B cell (primary cell): ENCODE measurements around the gene UBL3. TPM values are rescaled to one million over a fixed set of nuclear protein-coding genes. Genes with fewer than 3 reads are reported as not detected.

ENCODE experiments used
- ATAC-seq: fragments of 200-7000 bp; cut with Tn5 transposase; one replicate; pipeline ENCODE4 v1.10.0; 2021; ENCODE audit warnings: low read depth, mild to moderate bottlenecking, moderate number of reproducible peaks, moderate library complexity
- CTCF ChIA-PET: fragments of 350-600 bp; sonication (Branson Sonifier 250); formaldehyde crosslinking; loops from one replicate; lab custom pipeline; 2021; ENCODE audit warnings: antibody characterized with exemption, inconsistent platforms; lab: Charles Lee
- POLR2A ChIA-PET: fragments of 350-600 bp; sonication (Branson Sonifier 250); formaldehyde crosslinking; loops from one replicate; lab custom pipeline; 2021; ENCODE audit warnings: antibody characterized with exemption; lab: Charles Lee
- DNase-seq: peaks from one replicate; pipeline ENCODE4 v3.0.0; 2013
- H2AFZ ChIP-seq: 2 replicates; pipeline ENCODE4 v1.6.1; 2012; ENCODE audit warnings: mild to moderate bottlenecking, low read depth, low read length; ENCODE audit not compliant: insufficient read depth, poor library complexity, severe bottlenecking
- H3K27ac ChIP-seq, 2 donors: 1 replicate in 1 of 2; 2 replicates in 1 of 2; pipeline ENCODE4 v1.5.1; 2012 to 2013; ENCODE audit warnings: low read length in 2 of 2, mild to moderate bottlenecking in 2 of 2, moderate library complexity in 1 of 2
- H3K27me3 ChIP-seq, 4 experiments: fragments of 200-600 bp in 1 of 4; sonication (generic) in 1 of 4; replicated peaks in 1 of 4; 1 replicate in 2 of 4; 2 replicates in 2 of 4; pipeline versions ENCODE4 v1.6.1 to v1.7.0; 2013 to 2016; ENCODE audit warnings: low read length in 3 of 4, mild to moderate bottlenecking in 2 of 4, mixed read lengths in 1 of 4, moderate library complexity in 1 of 4; ENCODE audit not compliant: insufficient read depth in 4 of 4, control insufficient read depth in 3 of 4; ENCODE audit errors: control extremely low read depth in 1 of 4
- H3K36me3 ChIP-seq, 2 experiments: replicated peaks in 1 of 2; 1 replicate in 1 of 2; 2 replicates in 1 of 2; pipeline versions ENCODE4 v1.6.1 to v1.7.1; 2013; ENCODE audit warnings: low read length in 1 of 2; ENCODE audit not compliant: insufficient read depth in 2 of 2, control insufficient read depth in 1 of 2; ENCODE audit errors: control extremely low read depth in 1 of 2, extremely low read depth in 1 of 2
- H3K4me1 ChIP-seq, 2 donors: fragments of 200-600 bp in 1 of 2; sonication (generic) in 1 of 2; 1 replicate in 1 of 2; 2 replicates in 1 of 2; pipeline versions ENCODE4 v1.5.1 to v1.6.1; 2013 to 2017; ENCODE audit warnings: low read length in 2 of 2; ENCODE audit not compliant: control insufficient read depth in 2 of 2, insufficient read depth in 2 of 2
- H3K4me2 ChIP-seq: replicated peaks from 2 replicates; pipeline ENCODE3; 2012; ENCODE audit warnings: mild to moderate bottlenecking, low read depth, low read length; ENCODE audit not compliant: poor library complexity, severe bottlenecking
- H3K4me3 ChIP-seq, 5 experiments: fragments of 200-600 bp in 1 of 5; sonication (generic) in 1 of 5; 1 replicate in 3 of 5; 2 replicates in 2 of 5; pipeline versions ENCODE4 v1.5.1 to v1.7.0; 2011 to 2016; ENCODE audit warnings: low read length in 4 of 5, mild to moderate bottlenecking in 4 of 5, low read depth in 2 of 5, control low read depth in 1 of 5, moderate library complexity in 1 of 5; ENCODE audit not compliant: insufficient read depth in 1 of 5; ENCODE audit errors: control extremely low read depth in 1 of 5, extremely low read depth in 1 of 5
- H3K79me2 ChIP-seq: fragments of 200-600 bp; sonication (generic); one replicate; pipeline ENCODE4 v1.6.0; 2016; ENCODE audit warnings: low read length; ENCODE audit not compliant: control insufficient read depth, insufficient read depth
- H3K9ac ChIP-seq: fragments of 200-600 bp; sonication (generic); 2 replicates; pipeline ENCODE4 v1.6.1; 2017; ENCODE audit warnings: mild to moderate bottlenecking, low read length, moderate library complexity
- H3K9me3 ChIP-seq, 3 donors: one replicate each; pipeline versions ENCODE4 v1.6.1 to v1.7.1; 2013; ENCODE audit warnings: low read length in 2 of 3; ENCODE audit not compliant: control insufficient read depth in 2 of 3, insufficient read depth in 1 of 3; ENCODE audit errors: control extremely low read depth in 1 of 3
- H4K20me1 ChIP-seq: 2 replicates; pipeline ENCODE4 v1.6.0; 2012; ENCODE audit warnings: mild to moderate bottlenecking, low read length; ENCODE audit not compliant: insufficient read depth, control insufficient read depth, poor library complexity, severe bottlenecking
- H3K27ac Mint-ChIP-seq: one replicate; pipeline ENCODE4 v1.8.0; 2021; ENCODE audit warnings: mixed read lengths
- H3K27me3 Mint-ChIP-seq: one replicate; pipeline ENCODE4 v1.8.0; 2021; ENCODE audit warnings: mixed read lengths
- H3K4me1 Mint-ChIP-seq: one replicate; pipeline ENCODE4 v1.8.0; 2021; ENCODE audit warnings: mixed read lengths
- H3K4me3 Mint-ChIP-seq: one replicate; pipeline ENCODE4 v1.8.0; 2021; ENCODE audit warnings: mixed read lengths
- H3K9me3 Mint-ChIP-seq: one replicate; pipeline ENCODE4 v1.8.0; 2022; ENCODE audit warnings: mixed read lengths; ENCODE audit not compliant: insufficient read depth
- EZH2 ChIP-seq: IDR thresholded peaks from 2 replicates; pipeline ENCODE4 v1.6.1; 2012; ENCODE audit warnings: borderline replicate concordance, low read depth, mild to moderate bottlenecking, moderate library complexity, low read length; ENCODE audit not compliant: insufficient read depth, poor library complexity, severe bottlenecking
- WGBS: methylation state at CpG from one replicate; pipeline ENCODE4 v1.1.5; 2013; ENCODE audit warnings: missing lambda C conversion rate; ENCODE audit not compliant: insufficient coverage; 5-methylcytosine and 5-hydroxymethylcytosine counted together
- intact Hi-C: fragments of 100-400 bp; cut with micrococcal nuclease; formaldehyde crosslinking; loops from one replicate; pipeline ENCODE4 v1.10.0; 2022
- polyA plus RNA-seq: library from polyadenylated mRNA; depleted of rRNA; stranded (reverse); fragments of >200 nt; gene quantifications from 2 replicates; pipeline ENCODE4 v1.2.3, GENCODE V29; 2012
- total RNA-seq, 2 donors: library from RNA; stranded (reverse); fragments of 120-200 nt in 1 of 2; gene quantifications; 1 replicate in 1 of 2; 2 replicates in 1 of 2; pipeline versions ENCODE4 v1.2.3 to v1.2.4, GENCODE V29; 2013 to 2022
- TF ChIP-seq, protein P1 (sequence below): fragments of 200-600 bp; IDR thresholded peaks from one replicate; pipeline ENCODE4 v1.8.0; 2022; ENCODE audit warnings: antibody characterized with exemption, mild to moderate bottlenecking

UBL3 gene
- total and polyA plus RNA-seq, 2 donors (not counting 1 experiment from before 2014, with no cell fraction given), result 7.3 to 27.9 TPM

DNA sequence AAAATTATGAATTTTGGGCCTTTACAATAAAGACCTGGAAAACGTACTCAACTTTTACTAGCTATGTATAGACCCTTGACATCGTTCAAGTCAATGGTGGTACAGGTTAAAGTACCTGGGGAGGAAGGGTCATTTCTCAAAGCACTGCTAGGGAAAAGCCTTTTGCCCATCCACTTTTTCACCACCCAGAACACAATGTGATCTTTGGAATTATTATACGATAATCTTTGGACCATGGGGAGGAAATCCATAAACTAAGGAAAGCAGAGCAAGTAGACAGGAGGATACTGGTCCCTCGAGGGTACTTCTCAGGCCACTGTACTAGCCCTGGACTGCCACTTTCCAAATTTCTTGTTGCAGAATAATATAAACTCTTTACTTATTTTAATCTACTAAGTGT, 39.5 kb downstream of the UBL3 start:
- Histone ChIP-seq H3K79me2 (peaks cover 97% of the 10 kb centered on the region), H3K9ac (no peak overlapping the region), H3K4me2 (no peak overlapping the region), H4K20me1 (peaks cover 34% of the 10 kb centered on the region), H3K27ac (no peak overlapping the region), H2AFZ (no peak overlapping the region), H3K4me1 (peaks cover 2 to 9% of the 10 kb centered on the region in 2 donors), H3K27me3 (no peaks in the 10 kb centered on the region), H3K36me3 (no peaks in the 10 kb centered on the region), H3K9me3 (peaks cover 0 to 1% (median 0%) of the 10 kb centered on the region in 3 donors), H3K4me3 (no peak overlapping the region)
- ChIA-PET POLR2A (no interaction called here), CTCF (no interaction called here)
- intact Hi-C loops, result no loop called here
- Mint-ChIP-seq H3K9me3 (no peaks in the 10 kb centered on the region), H3K4me1 (peaks cover 53% of the 10 kb centered on the region), H3K27ac (no peak overlapping the region), H3K4me3 (no peak overlapping the region), H3K27me3 (no peaks in the 10 kb centered on the region)
- no peak for TF ChIP-seq EZH2
- TF ChIP-seq, protein P1, sequence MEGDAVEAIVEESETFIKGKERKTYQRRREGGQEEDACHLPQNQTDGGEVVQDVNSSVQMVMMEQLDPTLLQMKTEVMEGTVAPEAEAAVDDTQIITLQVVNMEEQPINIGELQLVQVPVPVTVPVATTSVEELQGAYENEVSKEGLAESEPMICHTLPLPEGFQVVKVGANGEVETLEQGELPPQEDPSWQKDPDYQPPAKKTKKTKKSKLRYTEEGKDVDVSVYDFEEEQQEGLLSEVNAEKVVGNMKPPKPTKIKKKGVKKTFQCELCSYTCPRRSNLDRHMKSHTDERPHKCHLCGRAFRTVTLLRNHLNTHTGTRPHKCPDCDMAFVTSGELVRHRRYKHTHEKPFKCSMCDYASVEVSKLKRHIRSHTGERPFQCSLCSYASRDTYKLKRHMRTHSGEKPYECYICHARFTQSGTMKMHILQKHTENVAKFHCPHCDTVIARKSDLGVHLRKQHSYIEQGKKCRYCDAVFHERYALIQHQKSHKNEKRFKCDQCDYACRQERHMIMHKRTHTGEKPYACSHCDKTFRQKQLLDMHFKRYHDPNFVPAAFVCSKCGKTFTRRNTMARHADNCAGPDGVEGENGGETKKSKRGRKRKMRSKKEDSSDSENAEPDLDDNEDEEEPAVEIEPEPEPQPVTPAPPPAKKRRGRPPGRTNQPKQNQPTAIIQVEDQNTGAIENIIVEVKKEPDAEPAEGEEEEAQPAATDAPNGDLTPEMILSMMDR, result no peak
- no CpG with 5 or more reads among the region's 4 CpGs for WGBS
- DNase-seq (no peak), ATAC-seq (no peak)

DNA sequence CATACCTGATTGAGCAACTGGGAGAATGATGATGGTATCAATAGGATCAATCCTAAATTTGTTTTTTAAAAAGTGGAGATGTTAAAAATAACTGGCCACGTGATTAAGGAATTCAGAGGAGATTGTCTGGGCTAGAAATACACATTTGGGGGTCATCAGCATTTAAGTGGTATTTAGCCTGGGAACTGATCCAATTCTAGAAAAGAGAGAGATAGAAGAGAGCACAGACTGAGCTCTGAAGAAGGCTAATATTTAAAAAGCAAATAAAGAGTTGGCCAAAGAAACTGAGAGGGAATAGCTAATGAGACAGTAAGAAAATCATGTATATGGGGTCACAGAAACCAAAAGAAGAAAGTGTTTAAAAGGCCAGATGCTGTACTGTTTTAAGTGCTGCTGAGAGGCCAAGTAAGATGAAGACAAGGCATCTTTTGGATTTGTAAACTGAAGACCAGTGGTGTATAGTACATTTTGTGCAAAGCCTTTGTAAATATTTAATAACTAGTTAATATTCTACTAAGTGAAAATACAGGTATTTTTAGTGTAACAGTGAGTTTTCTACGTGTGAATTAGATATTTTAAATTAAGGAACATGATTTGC, 40.2 kb downstream of the UBL3 start:
- H3K27me3 Mint-ChIP-seq, result no peaks in the 10 kb centered on the region

More for the DNA sequence above, 40.2 kb downstream of the UBL3 start:
- H3K4me3 Mint-ChIP-seq, result no peak overlapping the region
- Histone ChIP-seq H3K79me2 (peaks cover 97% of the 10 kb centered on the region), H3K27me3 (no peaks in the 10 kb centered on the region), H4K20me1 (peaks cover 37% of the 10 kb centered on the region), H3K9ac (no peak overlapping the region), H3K4me3 (no peak overlapping the region), H3K27ac (no peak overlapping the region), H3K4me1 (peaks cover 2 to 9% of the 10 kb centered on the region in 2 donors), H3K9me3 (peaks cover 0 to 1% (median 0%) of the 10 kb centered on the region in 3 donors), H3K36me3 (no peaks in the 10 kb centered on the region), H3K4me2 (no peak overlapping the region), H2AFZ (no peak overlapping the region)
- H3K27ac Mint-ChIP-seq, result no peak overlapping the region
- no peak for ATAC-seq
- H3K4me1 Mint-ChIP-seq, result peaks cover 48% of the 10 kb centered on the region
- DNase-seq, result no peak
- POLR2A ChIA-PET, result no interaction called here
- WGBS, result 89% methylated on average over 2 of the region's 2 CpGs
- intact Hi-C loops, result no loop called here
- TF ChIP-seq EZH2, result no peak
- TF ChIP-seq, protein P1, result no peak
- CTCF ChIA-PET, result no interaction called here
- no peaks in the 10 kb centered on the region for H3K9me3 Mint-ChIP-seq
